Ammon's horn (tissue), 1 donor: ENCODE data around the gene LTBP3.

Experiments used
- DNase-seq: peaks from one replicate; pipeline ENCODE4 v3.0.0-alpha.2; 2016; ENCODE audit warnings: low spot score

Gene LTBP3

DNA sequence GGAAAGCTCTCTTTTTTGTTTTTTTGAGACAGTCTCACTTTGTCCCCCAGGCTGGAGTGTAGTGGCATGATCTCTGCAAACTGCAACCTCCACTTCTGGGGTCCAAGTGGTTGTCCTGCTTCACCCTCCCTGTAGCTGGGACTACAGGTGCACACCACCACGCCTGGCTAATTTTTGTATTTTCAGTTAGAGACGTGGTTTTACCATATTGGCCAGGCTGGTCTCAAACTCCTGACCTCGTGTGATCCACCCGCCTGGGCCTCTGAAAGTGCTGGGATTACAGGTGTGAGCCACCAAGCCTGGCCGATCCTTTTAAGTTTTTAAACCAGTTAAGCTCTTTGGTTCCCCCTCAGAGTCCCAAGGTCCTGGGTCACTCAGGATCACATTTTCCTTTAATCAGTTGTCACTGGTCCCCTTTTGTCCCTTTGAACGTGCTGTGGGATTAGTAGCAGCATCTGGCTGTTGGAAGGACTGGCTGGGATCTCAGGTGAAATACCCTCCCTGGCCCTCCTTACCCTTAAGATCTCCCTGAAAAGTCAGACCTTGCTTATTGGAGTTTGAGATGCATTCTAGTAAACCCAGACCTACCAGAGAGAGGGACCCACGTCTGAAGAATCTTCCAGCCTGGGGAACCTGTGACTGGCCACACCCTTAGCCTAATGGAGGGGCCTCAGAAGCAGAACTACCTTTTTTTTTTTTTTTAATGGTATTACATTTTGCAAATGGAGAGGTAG, 51.2 kb downstream of the LTBP3 start:
- peak; percentile 53 for DNase-seq

DNA sequence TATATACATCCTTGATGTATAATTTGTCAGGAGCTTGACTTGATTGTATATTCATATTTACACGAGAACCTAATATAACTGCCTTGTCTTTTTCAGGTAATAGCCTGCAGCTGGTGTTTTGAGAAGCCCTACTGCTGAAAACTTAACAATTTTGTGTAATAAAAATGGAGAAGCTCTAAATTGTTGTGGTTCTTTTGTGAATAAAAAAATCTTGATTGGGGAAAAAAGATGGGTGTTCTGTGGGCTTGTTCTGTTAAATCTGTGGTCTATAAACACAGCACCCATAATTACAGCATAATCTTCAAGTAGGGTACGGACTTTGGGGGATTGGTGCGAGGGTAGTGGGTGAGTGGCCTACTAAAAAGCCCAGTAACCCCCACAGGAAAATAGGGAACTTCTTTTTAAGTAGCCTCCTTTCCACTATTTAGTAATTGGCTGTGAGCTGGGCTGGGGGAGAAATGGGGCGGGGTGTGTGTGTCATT, 51.8 kb downstream of the LTBP3 start:
- DNase-seq: no peak

DNA sequence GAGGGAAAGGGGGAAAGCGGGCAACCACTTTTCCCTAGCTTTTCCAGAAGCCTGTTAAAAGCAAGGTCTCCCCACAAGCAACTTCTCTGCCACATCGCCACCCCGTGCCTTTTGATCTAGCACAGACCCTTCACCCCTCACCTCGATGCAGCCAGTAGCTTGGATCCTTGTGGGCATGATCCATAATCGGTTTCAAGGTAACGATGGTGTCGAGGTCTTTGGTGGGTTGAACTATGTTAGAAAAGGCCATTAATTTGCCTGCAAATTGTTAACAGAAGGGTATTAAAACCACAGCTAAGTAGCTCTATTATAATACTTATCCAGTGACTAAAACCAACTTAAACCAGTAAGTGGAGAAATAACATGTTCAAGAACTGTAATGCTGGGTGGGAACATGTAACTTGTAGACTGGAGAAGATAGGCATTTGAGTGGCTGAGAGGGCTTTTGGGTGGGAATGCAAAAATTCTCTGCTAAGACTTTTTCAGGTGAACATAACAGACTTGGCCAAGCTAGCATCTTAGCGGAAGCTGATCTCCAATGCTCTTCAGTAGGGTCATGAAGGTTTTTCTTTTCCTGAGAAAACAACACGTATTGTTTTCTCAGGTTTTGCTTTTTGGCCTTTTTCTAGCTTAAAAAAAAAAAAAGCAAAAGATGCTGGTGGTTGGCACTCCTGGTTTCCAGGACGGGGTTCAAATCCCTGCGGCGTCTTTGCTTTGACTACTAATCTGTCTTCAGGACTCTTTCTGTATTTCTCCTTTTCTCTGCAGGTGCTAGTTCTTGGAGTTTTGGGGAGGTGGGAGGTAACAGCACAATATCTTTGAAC, 52.5 kb downstream of the LTBP3 start:
- no peak for DNase-seq

DNA sequence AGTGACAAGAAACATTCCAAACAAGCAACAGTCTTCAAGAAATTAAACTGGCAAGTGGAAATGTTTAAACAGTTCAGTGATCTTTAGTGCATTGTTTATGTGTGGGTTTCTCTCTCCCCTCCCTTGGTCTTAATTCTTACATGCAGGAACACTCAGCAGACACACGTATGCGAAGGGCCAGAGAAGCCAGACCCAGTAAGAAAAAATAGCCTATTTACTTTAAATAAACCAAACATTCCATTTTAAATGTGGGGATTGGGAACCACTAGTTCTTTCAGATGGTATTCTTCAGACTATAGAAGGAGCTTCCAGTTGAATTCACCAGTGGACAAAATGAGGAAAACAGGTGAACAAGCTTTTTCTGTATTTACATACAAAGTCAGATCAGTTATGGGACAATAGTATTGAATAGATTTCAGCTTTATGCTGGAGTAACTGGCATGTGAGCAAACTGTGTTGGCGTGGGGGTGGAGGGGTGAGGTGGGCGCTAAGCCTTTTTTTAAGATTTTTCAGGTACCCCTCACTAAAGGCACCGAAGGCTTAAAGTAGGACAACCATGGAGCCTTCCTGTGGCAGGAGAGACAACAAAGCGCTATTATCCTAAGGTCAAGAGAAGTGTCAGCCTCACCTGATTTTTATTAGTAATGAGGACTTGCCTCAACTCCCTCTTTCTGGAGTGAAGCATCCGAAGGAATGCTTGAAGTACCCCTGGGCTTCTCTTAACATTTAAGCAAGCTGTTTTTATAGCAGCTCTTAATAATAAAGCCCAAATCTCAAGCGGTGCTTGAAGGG, 53.3 kb downstream of the LTBP3 start:
- DNase-seq: no peak

DNA sequence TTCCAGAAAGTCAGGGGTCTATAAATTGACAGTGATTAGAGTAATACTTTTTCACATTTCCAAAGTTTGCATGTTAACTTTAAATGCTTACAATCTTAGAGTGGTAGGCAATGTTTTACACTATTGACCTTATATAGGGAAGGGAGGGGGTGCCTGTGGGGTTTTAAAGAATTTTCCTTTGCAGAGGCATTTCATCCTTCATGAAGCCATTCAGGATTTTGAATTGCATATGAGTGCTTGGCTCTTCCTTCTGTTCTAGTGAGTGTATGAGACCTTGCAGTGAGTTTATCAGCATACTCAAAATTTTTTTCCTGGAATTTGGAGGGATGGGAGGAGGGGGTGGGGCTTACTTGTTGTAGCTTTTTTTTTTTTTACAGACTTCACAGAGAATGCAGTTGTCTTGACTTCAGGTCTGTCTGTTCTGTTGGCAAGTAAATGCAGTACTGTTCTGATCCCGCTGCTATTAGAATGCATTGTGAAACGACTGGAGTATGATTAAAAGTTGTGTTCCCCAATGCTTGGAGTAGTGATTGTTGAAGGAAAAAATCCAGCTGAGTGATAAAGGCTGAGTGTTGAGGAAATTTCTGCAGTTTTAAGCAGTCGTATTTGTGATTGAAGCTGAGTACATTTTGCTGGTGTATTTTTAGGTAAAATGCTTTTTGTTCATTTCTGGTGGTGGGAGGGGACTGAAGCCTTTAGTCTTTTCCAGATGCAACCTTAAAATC, 54.0 kb downstream of the LTBP3 start:
- no peak for DNase-seq

DNA sequence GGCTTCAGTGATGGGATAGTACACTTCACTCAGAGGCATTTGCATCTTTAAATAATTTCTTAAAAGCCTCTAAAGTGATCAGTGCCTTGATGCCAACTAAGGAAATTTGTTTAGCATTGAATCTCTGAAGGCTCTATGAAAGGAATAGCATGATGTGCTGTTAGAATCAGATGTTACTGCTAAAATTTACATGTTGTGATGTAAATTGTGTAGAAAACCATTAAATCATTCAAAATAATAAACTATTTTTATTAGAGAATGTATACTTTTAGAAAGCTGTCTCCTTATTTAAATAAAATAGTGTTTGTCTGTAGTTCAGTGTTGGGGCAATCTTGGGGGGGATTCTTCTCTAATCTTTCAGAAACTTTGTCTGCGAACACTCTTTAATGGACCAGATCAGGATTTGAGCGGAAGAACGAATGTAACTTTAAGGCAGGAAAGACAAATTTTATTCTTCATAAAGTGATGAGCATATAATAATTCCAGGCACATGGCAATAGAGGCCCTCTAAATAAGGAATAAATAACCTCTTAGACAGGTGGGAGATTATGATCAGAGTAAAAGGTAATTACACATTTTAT, 54.7 kb downstream of the LTBP3 start:
- DNase-seq: no peak

DNA sequence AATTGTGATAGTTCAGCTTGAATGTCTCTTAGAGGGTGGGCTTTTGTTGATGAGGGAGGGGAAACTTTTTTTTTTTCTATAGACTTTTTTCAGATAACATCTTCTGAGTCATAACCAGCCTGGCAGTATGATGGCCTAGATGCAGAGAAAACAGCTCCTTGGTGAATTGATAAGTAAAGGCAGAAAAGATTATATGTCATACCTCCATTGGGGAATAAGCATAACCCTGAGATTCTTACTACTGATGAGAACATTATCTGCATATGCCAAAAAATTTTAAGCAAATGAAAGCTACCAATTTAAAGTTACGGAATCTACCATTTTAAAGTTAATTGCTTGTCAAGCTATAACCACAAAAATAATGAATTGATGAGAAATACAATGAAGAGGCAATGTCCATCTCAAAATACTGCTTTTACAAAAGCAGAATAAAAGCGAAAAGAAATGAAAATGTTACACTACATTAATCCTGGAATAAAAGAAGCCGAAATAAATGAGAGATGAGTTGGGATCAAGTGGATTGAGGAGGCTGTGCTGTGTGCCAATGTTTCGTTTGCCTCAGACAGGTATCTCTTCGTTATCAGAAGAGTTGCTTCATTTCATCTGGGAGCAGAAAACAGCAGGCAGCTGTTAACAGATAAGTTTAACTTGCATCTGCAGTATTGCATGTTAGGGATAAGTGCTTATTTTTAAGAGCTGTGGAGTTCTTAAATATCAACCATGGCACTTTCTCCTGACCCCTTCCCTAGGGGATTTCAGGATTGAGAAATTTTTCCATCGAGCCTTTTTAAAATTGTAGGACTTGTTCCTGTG, 55.4 kb downstream of the LTBP3 start:
- DNase-seq: no peak

DNA sequence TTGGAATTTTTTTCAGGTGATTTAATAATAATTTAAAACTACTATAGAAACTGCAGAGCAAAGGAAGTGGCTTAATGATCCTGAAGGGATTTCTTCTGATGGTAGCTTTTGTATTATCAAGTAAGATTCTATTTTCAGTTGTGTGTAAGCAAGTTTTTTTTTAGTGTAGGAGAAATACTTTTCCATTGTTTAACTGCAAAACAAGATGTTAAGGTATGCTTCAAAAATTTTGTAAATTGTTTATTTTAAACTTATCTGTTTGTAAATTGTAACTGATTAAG, 55.9 kb downstream of the LTBP3 start:
- no peak for DNase-seq

DNA sequence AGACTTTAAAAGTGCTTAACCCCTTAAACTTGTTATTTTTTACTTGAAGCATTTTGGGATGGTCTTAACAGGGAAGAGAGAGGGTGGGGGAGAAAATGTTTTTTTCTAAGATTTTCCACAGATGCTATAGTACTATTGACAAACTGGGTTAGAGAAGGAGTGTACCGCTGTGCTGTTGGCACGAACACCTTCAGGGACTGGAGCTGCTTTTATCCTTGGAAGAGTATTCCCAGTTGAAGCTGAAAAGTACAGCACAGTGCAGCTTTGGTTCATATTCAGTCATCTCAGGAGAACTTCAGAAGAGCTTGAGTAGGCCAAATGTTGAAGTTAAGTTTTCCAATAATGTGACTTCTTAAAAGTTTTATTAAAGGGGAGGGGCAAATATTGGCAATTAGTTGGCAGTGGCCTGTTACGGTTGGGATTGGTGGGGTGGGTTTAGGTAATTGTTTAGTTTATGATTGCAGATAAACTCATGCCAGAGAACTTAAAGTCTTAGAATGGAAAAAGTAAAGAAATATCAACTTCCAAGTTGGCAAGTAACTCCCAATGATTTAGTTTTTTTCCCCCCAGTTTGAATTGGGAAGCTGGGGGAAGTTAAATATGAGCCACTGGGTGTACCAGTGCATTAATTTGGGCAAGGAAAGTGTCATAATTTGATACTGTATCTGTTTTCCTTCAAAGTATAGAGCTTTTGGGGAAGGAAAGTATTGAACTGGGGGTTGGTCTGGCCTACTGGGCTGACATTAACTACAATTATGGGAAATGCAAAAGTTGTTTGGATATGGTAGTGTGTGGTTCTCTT, 56.5 kb downstream of the LTBP3 start:
- DNase-seq: no peak

DNA sequence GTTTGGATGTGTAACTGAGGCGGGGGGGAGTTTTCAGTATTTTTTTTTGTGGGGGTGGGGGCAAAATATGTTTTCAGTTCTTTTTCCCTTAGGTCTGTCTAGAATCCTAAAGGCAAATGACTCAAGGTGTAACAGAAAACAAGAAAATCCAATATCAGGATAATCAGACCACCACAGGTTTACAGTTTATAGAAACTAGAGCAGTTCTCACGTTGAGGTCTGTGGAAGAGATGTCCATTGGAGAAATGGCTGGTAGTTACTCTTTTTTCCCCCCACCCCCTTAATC, 57.0 kb downstream of the LTBP3 start:
- no peak for DNase-seq

DNA sequence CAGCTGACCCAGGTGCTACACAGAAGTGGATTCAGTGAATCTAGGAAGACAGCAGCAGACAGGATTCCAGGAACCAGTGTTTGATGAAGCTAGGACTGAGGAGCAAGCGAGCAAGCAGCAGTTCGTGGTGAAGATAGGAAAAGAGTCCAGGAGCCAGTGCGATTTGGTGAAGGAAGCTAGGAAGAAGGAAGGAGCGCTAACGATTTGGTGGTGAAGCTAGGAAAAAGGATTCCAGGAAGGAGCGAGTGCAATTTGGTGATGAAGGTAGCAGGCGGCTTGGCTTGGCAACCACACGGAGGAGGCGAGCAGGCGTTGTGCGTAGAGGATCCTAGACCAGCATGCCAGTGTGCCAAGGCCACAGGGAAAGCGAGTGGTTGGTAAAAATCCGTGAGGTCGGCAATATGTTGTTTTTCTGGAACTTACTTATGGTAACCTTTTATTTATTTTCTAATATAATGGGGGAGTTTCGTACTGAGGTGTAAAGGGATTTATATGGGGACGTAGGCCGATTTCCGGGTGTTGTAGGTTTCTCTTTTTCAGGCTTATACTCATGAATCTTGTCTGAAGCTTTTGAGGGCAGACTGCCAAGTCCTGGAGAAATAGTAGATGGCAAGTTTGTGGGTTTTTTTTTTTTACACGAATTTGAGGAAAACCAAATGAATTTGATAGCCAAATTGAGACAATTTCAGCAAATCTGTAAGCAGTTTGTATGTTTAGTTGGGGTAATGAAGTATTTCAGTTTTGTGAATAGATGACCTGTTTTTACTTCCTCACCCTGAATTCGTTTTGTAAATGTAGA, 57.6 kb downstream of the LTBP3 start:
- no peak for DNase-seq

DNA sequence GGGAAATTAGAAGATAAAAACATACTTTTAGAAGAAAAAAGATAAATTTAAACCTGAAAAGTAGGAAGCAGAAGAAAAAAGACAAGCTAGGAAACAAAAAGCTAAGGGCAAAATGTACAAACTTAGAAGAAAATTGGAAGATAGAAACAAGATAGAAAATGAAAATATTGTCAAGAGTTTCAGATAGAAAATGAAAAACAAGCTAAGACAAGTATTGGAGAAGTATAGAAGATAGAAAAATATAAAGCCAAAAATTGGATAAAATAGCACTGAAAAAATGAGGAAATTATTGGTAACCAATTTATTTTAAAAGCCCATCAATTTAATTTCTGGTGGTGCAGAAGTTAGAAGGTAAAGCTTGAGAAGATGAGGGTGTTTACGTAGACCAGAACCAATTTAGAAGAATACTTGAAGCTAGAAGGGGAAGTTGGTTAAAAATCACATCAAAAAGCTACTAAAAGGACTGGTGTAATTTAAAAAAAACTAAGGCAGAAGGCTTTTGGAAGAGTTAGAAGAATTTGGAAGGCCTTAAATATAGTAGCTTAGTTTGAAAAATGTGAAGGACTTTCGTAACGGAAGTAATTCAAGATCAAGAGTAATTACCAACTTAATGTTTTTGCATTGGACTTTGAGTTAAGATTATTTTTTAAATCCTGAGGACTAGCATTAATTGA, 58.3 kb downstream of the LTBP3 start:
- no peak for DNase-seq

DNA sequence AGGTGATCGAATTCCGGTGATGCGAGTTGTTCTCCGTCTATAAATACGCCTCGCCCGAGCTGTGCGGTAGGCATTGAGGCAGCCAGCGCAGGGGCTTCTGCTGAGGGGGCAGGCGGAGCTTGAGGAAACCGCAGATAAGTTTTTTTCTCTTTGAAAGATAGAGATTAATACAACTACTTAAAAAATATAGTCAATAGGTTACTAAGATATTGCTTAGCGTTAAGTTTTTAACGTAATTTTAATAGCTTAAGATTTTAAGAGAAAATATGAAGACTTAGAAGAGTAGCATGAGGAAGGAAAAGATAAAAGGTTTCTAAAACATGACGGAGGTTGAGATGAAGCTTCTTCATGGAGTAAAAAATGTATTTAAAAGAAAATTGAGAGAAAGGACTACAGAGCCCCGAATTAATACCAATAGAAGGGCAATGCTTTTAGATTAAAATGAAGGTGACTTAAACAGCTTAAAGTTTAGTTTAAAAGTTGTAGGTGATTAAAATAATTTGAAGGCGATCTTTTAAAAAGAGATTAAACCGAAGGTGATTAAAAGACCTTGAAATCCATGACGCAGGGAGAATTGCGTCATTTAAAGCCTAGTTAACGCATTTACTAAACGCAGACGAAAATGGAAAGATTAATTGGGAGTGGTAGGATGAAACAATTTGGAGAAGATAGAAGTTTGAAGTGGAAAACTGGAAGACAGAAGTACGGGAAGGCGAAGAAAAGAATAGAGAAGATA, 59.0 kb downstream of the LTBP3 start, which contains the start of gene MALAT1:
TSS of gene MALAT1 (plus strand) at position 69 of the 736 bp plus-strand sequence.
- DNase-seq: peak; percentile 96

DNA sequence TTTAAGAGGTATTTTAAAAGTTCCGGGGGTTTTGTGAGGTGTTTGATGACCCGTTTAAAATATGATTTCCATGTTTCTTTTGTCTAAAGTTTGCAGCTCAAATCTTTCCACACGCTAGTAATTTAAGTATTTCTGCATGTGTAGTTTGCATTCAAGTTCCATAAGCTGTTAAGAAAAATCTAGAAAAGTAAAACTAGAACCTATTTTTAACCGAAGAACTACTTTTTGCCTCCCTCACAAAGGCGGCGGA, 59.5 kb downstream of the LTBP3 start:
- no peak for DNase-seq

DNA sequence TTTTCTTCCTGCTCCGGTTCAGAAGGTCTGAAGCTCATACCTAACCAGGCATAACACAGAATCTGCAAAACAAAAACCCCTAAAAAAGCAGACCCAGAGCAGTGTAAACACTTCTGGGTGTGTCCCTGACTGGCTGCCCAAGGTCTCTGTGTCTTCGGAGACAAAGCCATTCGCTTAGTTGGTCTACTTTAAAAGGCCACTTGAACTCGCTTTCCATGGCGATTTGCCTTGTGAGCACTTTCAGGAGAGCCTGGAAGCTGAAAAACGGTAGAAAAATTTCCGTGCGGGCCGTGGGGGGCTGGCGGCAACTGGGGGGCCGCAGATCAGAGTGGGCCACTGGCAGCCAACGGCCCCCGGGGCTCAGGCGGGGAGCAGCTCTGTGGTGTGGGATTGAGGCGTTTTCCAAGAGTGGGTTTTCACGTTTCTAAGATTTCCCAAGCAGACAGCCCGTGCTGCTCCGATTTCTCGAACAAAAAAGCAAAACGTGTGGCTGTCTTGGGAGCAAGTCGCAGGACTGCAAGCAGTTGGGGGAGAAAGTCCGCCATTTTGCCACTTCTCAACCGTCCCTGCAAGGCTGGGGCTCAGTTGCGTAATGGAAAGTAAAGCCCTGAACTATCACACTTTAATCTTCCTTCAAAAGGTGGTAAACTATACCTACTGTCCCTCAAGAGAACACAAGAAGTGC, 60.0 kb downstream of the LTBP3 start:
- no peak for DNase-seq

DNA sequence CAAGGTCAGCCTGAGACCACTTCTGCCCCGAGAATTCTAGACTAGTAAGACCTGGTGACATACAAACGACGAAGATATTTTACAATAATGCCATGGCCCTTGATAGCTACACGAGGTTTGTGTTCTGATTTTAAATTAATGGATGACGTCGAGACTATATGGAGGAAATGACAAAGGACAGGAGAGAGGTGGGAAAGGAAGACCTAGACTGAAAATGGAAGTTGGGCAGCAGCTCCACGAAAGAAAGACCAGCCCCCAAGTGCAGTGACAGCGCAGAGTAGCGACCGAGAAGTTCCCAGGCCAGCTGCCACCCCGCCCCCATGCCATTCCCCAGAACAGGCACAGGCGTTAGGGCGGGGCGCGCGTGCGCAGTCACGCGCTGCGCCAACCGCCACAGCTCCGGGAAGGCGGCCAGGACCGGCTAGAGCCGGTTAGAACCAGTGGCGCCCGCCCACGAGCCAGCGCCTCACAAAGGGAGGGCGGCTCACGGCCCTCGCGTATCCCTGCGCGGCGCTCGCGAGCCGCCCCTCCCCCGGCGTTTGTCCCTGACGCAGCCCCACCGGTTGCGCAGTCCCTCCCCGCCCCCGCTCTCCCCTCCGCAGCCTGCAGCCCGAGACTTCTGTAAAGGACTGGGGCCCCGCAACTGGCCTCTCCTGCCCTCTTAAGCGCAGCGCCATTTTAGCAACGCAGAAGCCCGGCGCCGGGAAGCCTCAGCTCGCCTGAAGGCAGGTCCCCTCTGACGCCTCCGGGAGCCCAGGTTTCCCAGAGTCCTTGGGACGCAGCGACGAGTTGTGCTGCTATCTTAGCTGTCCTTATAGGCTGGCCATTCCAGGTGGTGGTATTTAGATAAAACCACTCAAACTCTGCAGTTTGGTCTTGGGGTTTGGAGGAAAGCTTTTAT, 60.8 kb downstream of the LTBP3 start:
- peak; percentile 97 for DNase-seq
